ENCODE measurements around the gene YDJC. TPM values are rescaled to one million over a fixed set of nuclear protein-coding genes. Genes with fewer than 3 reads are reported as not detected.
A peak's percentile ranks its signal among the peaks of the same experiment; 100 is the strongest.

The YDJC gene
- total and polyA plus RNA-seq, 9 of the 15 experiments (the other 6 are each of a cell fraction or from before 2014, with no cell fraction given) = 13.5 to 871 (median 164) TPM

- TF ChIP-seq CEBPZ (IDR thresholded peaks at IDR 0.05; ENCODE audit: borderline replicate concordance, low read depth, low read length) = peak; percentile 10; the same call in 1 of the 2 replicates
- no peak for TF ChIP-seq RUNX1 (IDR thresholded peaks at IDR 0.05; ENCODE audit: low read depth)
- peak; percentile 76; the same call in 1 of the 2 replicates for TF ChIP-seq GTF2F1 (IDR thresholded peaks at IDR 0.05; ENCODE audit: low read depth, low read length)
- TF ChIP-seq ZC3H11A (IDR thresholded peaks at IDR 0.05; ENCODE audit: low read depth, low read length) = peak; percentile 96
- no peak for TF ChIP-seq TFAP4 (CRISPR knock-in tag; IDR thresholded peaks at IDR 0.05; ENCODE audit: borderline replicate concordance)
- TF ChIP-seq CXXC5 (CRISPR knock-in tag; IDR thresholded peaks at IDR 0.05) = no peak
- no peak for TF ChIP-seq TBP (optimal IDR thresholded peaks at IDR 0.05; ENCODE audit: low read depth, low read length)
- no peak for TF ChIP-seq GTF2A2 (tag; IDR thresholded peaks at IDR 0.05)
- TF ChIP-seq, protein P1, sequence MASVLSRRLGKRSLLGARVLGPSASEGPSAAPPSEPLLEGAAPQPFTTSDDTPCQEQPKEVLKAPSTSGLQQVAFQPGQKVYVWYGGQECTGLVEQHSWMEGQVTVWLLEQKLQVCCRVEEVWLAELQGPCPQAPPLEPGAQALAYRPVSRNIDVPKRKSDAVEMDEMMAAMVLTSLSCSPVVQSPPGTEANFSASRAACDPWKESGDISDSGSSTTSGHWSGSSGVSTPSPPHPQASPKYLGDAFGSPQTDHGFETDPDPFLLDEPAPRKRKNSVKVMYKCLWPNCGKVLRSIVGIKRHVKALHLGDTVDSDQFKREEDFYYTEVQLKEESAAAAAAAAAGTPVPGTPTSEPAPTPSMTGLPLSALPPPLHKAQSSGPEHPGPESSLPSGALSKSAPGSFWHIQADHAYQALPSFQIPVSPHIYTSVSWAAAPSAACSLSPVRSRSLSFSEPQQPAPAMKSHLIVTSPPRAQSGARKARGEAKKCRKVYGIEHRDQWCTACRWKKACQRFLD (CRISPR knock-in tag; IDR thresholded peaks at IDR 0.05) = no peak
- TF ChIP-seq TRIM24 (IDR thresholded peaks at IDR 0.05) = no peak
- TF ChIP-seq TAF9B (IDR thresholded peaks at IDR 0.05; ENCODE audit: partially characterized antibody) = no peak
- no peak for TF ChIP-seq SRSF3 (IDR thresholded peaks at IDR 0.05; ENCODE audit: insufficient read depth, low read length)
- TF ChIP-seq CUX1 (CRISPR knock-in tag; IDR thresholded peaks at IDR 0.05) = no peak
- no peak for TF ChIP-seq ERF (CRISPR knock-in tag; IDR thresholded peaks at IDR 0.05)
- TF ChIP-seq SRF (CRISPR knock-in tag; IDR thresholded peaks at IDR 0.05) = no peak
- no peak for TF ChIP-seq XRCC5 (IDR thresholded peaks at IDR 0.05; ENCODE audit: low read depth, low read length)
Measured at GRCh38 chr22:21642584-21643448, 13.0 kb upstream of the YDJC start (continued).

All from K562 (cell line).